Sigmoid colon (tissue), 7 donors: ENCODE results near the gene NR1D1. TPM values are rescaled to one million over a fixed set of nuclear protein-coding genes. Genes with fewer than 3 reads are reported as not detected.
"Not testable (repeated sequence)": the region's sequence is repeated elsewhere in the genome, so short reads cannot be mapped to it uniquely, and the experiment has no call there.

Experiments
- DNase-seq: peaks from one replicate; pipeline ENCODE4 v3.0.0-alpha.2; 2019
- H3K27ac ChIP-seq, 4 donors: fragments of 200-600 bp; sonication (generic); one replicate each; pipeline ENCODE4 v1.5.1; 2016 to 2019; ENCODE audit warnings: mild to moderate bottlenecking in 1 of 4
- H3K27me3 ChIP-seq, 3 donors: fragments of 200-600 bp; sonication (generic); one replicate each; pipeline ENCODE4 v1.5.1; 2019; ENCODE audit warnings: mild to moderate bottlenecking in 1 of 3
- H3K36me3 ChIP-seq, 4 donors: fragments of 200-600 bp; sonication (generic); one replicate each; pipeline ENCODE4 v1.5.1; 2016 to 2019
- H3K4me1 ChIP-seq, 4 donors: fragments of 200-600 bp; sonication (generic); one replicate each; pipeline ENCODE4 v1.5.1; 2017 to 2019
- H3K4me3 ChIP-seq, 4 donors: fragments of 200-600 bp; sonication (generic); one replicate each; pipeline ENCODE4 v1.5.1; 2017 to 2019; ENCODE audit warnings: mild to moderate bottlenecking in 2 of 4, moderate library complexity in 1 of 4
- H3K9me3 ChIP-seq, 4 donors: fragments of 200-600 bp in 3 of 4; sonication (generic) in 3 of 4; one replicate each; pipeline versions ENCODE4 v1.5.1 to v1.6.1; 2013 to 2019
- EP300 ChIP-seq, 4 donors: sonication (generic); formaldehyde crosslinking; IDR thresholded peaks; one replicate each; pipeline ENCODE4 v1.6.1; 2017; ENCODE audit warnings: antibody characterized with exemption in 4 of 4
- POLR2A ChIP-seq, 2 donors: fragments of 450-650 bp; IDR thresholded peaks; one replicate each; pipeline ENCODE4 v1.6.1; 2016; ENCODE audit warnings: antibody characterized with exemption in 2 of 2, mild to moderate bottlenecking in 2 of 2, moderate library complexity in 2 of 2
- POLR2AphosphoS5 ChIP-seq, 4 donors: sonication (generic); formaldehyde crosslinking; IDR thresholded peaks; one replicate each; pipeline ENCODE4 v1.6.1; 2017; ENCODE audit warnings: antibody characterized with exemption in 4 of 4
- WGBS, 2 donors: extraction: QIAGEN DNeasy Blood & Tissue Kit; methylation state at CpG; one replicate each; pipeline ENCODE4 v1.1.7; 2013; 5-methylcytosine and 5-hydroxymethylcytosine counted together
- intact Hi-C: fragments of 100-400 bp; cut with DNase I; formaldehyde crosslinking; loops from one replicate; pipeline ENCODE4 v1.15.1; 2023
- polyA plus RNA-seq, 3 donors: library from polyadenylated mRNA; stranded (reverse); fragments of 200-250 nt; gene quantifications; one replicate each; pipeline ENCODE4 v1.2.3, GENCODE V29; 2013
- total RNA-seq, 4 donors: library from RNA; depleted of rRNA; stranded (reverse); fragments of >200 nt; gene quantifications; one replicate each; pipeline ENCODE4 v1.1.0, GENCODE V29; 2016
- TF ChIP-seq, protein P1 (sequence below), 4 experiments: fragments of 450-650 bp in 3 of 4; fragments of 200-600 bp in 1 of 4; IDR thresholded peaks; one replicate each; pipeline ENCODE4 v1.5.1; 2016 to 2019; ENCODE audit warnings: antibody characterized with exemption in 4 of 4, mild to moderate bottlenecking in 3 of 4, moderate library complexity in 2 of 4
- donor health status: healthy with polysubstance abuse.
- donor health status: Bipolar disorder and iron deficiency.
- donor health status: healthy.

Gene NR1D1
- total RNA-seq = 10 to 100 TPM in 3 of 4 donors, 1 to 10 TPM in 1; 4.1 to 12.8 (median 11.9) TPM
- polyA plus RNA-seq = 10 to 100 TPM in 1 of 3 donors, 1 to 10 TPM in 2; 4.4 to 11.4 (median 8.1) TPM

GRCh38 chr17:40100419-40100668 lies at the start of gene NR1D1:
Gene NR1D1, minus strand, starts transcription at chr17:40100589. Its CDS starts 495 bp downstream, at chr17:40100094.
- no peak for DNase-seq
- WGBS, 2 donors = 0 to 1% methylated on average over 16 of the region's 16 CpGs
- TF ChIP-seq POLR2A (IDR thresholded peaks at IDR 0.05) (peak; percentile 91 to 94), POLR2AphosphoS5 (IDR thresholded peaks at IDR 0.05) (peak; percentile 96 to 99 (median 99)), EP300 (IDR thresholded peaks at IDR 0.05) (peak in 1 of 4 donors; percentile 43)
- TF ChIP-seq, protein P1, sequence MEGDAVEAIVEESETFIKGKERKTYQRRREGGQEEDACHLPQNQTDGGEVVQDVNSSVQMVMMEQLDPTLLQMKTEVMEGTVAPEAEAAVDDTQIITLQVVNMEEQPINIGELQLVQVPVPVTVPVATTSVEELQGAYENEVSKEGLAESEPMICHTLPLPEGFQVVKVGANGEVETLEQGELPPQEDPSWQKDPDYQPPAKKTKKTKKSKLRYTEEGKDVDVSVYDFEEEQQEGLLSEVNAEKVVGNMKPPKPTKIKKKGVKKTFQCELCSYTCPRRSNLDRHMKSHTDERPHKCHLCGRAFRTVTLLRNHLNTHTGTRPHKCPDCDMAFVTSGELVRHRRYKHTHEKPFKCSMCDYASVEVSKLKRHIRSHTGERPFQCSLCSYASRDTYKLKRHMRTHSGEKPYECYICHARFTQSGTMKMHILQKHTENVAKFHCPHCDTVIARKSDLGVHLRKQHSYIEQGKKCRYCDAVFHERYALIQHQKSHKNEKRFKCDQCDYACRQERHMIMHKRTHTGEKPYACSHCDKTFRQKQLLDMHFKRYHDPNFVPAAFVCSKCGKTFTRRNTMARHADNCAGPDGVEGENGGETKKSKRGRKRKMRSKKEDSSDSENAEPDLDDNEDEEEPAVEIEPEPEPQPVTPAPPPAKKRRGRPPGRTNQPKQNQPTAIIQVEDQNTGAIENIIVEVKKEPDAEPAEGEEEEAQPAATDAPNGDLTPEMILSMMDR (IDR thresholded peaks at IDR 0.05) = no peak
- H3K4me1 ChIP-seq = peaks cover 0 to 81% (median 79%) of the 10 kb centered on the region in 4 donors
- intact Hi-C loops = loop anchor here (5.0 kb wide), 1 partner anchor 242 kb away; no protein-coding TSS in a partner anchor
- H3K9me3 ChIP-seq = no peaks in the 10 kb centered on the region
- peaks cover 17 to 20% (median 19%) of the 10 kb centered on the region in 4 donors for H3K36me3 ChIP-seq
- peak within 1 kb of the TSS; percentile 69 to 97 (median 90) for H3K4me3 ChIP-seq
- no peaks in the 10 kb centered on the region for H3K27me3 ChIP-seq
- H3K27ac ChIP-seq = peak within 1 kb of the TSS; percentile 97 to 100 (median 98)

DNA sequence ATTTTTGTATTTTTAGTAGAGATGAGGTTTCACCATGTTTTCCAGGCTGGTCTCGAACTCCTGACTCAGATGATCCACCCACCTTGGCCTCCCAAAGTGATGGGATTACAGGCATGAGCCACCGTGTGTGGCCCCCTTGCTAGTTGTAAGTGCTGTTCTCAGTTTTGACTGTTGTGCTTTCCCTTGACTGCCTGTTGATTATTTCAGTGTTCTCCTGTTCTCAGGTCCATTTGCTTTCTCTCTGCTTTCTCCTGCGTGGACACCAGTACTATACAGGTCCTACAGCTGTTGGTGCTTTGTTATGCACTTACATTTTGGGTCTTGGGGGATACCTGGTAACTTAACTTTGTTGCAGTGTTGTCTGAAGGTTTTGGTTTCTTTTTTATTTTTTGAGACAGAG lies 48.1 kb upstream of the NR1D1 start:
- Histone ChIP-seq H3K4me1 (peaks cover 0 to 36% (median 22%) of the 10 kb centered on the region in 4 donors), H3K36me3 (peaks cover 6 to 97% (median 11%) of the 10 kb centered on the region in 4 donors)
- intact Hi-C loops = no loop called here

GRCh38 chr17:40145476-40145875 lies 45.1 kb upstream of the NR1D1 start:
- intact Hi-C loops = no loop called here
- H3K4me3 ChIP-seq = no peak overlapping the region
- no peaks in the 10 kb centered on the region for H3K9me3 ChIP-seq
- DNase-seq = no peak
- no peaks in the 10 kb centered on the region for H3K27me3 ChIP-seq
- H3K36me3 ChIP-seq = peaks cover 6 to 90% (median 15%) of the 10 kb centered on the region in 4 donors
- no peak overlapping the region for H3K27ac ChIP-seq
- TF ChIP-seq POLR2AphosphoS5 (IDR thresholded peaks at IDR 0.05) (no peak), EP300 (IDR thresholded peaks at IDR 0.05) (no peak), POLR2A (IDR thresholded peaks at IDR 0.05) (no peak)
- TF ChIP-seq, protein P1 (IDR thresholded peaks at IDR 0.05) = no peak
- H3K4me1 ChIP-seq = peaks cover 0 to 42% (median 34%) of the 10 kb centered on the region in 4 donors
- WGBS, 2 donors = 96% methylated on average over 3 of the region's 3 CpGs

More for the DNA sequence above, 48.1 kb upstream of the NR1D1 start:
- no peaks in the 10 kb centered on the region for H3K27me3 ChIP-seq
- DNase-seq = no peak
- H3K4me3 ChIP-seq = no peak overlapping the region
- no peak overlapping the region for H3K27ac ChIP-seq
- WGBS, 2 donors = 89 to 93% methylated on average over 3 of the region's 3 CpGs
- H3K9me3 ChIP-seq = no peaks in the 10 kb centered on the region
- TF ChIP-seq POLR2A (IDR thresholded peaks at IDR 0.05) = no peak
- no peak for TF ChIP-seq EP300 (IDR thresholded peaks at IDR 0.05)
- no peak for TF ChIP-seq POLR2AphosphoS5 (IDR thresholded peaks at IDR 0.05)
- TF ChIP-seq, protein P1 (IDR thresholded peaks at IDR 0.05) = no peak

GRCh38 chr17:40143166-40143565 lies 42.8 kb upstream of the NR1D1 start:
- H3K4me1 ChIP-seq = peaks cover 0 to 51% (median 39%) of the 10 kb centered on the region in 4 donors
- intact Hi-C loops = loop anchor here (5.0 kb wide), 1 partner anchor 34 kb away; the partner anchor contains the start of gene RAPGEFL1
- not testable (repeated sequence) for H3K9me3 ChIP-seq, H3K4me3 ChIP-seq, DNase-seq, H3K27me3 ChIP-seq, H3K27ac ChIP-seq
- peaks cover 0 to 67% (median 6%) of the 10 kb centered on the region in 4 donors for H3K36me3 ChIP-seq
- WGBS, 2 donors = 98 to 100% methylated on average over 3 of the region's 3 CpGs

- peak overlapping the region; percentile 93 to 99 (median 98) for H3K27ac ChIP-seq
- H3K9me3 ChIP-seq = no peaks in the 10 kb centered on the region
- peaks cover 0 to 28% (median 21%) of the 10 kb centered on the region in 4 donors for H3K4me1 ChIP-seq
- intact Hi-C loops = loop anchor here (2.0 to 5.0 kb wide), 2 partner anchors 17 to 38 kb away; partner anchors contain the start of gene RAPGEFL1
- H3K27me3 ChIP-seq = no peaks in the 10 kb centered on the region
- 7 to 17% methylated on average over 14 of the region's 14 CpGs for WGBS, 2 donors
- no peak for DNase-seq
- TF ChIP-seq, protein P1 (IDR thresholded peaks at IDR 0.05) = peak in 1 of 4 experiments; percentile 7
- TF ChIP-seq EP300 (IDR thresholded peaks at IDR 0.05) = no peak
- TF ChIP-seq POLR2AphosphoS5 (IDR thresholded peaks at IDR 0.05) = no peak
- H3K4me3 ChIP-seq = peak overlapping the region; percentile 43 to 87 (median 78)
- H3K36me3 ChIP-seq = peaks cover 0 to 61% (median 25%) of the 10 kb centered on the region in 4 donors
These were observed 39.2 kb upstream of the NR1D1 start for GRCh38 chr17:40139566-40140058.
